NB4 (cell line): ENCODE results near the gene KCTD6.
A peak's percentile ranks its signal among the peaks of the same experiment; 100 is the strongest.

Source experiments
- DNase-seq: peaks from one replicate; pipeline ENCODE4 v3.0.0; 2010; ENCODE audit warnings: low read depth
- H3K4me3 ChIP-seq: one replicate; pipeline ENCODE4 v1.5.1; 2011; ENCODE audit warnings: mild to moderate bottlenecking, low read depth, low read length, moderate library complexity
- MYC ChIP-seq: IDR thresholded peaks from 2 replicates; pipeline ENCODE4 v1.6.1; 2011; ENCODE audit warnings: low read depth, low read length
- POLR2A ChIP-seq: IDR thresholded peaks from 2 replicates; pipeline ENCODE4 v1.6.1; 2011; ENCODE audit warnings: mild to moderate bottlenecking; ENCODE audit not compliant: insufficient read length; ENCODE audit errors: extremely low read depth
- TF ChIP-seq, protein P1 (sequence below): IDR thresholded peaks from 2 replicates; pipeline ENCODE4 v1.6.1; 2011; ENCODE audit warnings: low read depth, low read length
- TF ChIP-seq, protein P2 (sequence below): IDR thresholded peaks from one replicate; pipeline ENCODE4 v1.5.1; 2012; ENCODE audit warnings: low read depth, low read length

Gene KCTD6

DNA sequence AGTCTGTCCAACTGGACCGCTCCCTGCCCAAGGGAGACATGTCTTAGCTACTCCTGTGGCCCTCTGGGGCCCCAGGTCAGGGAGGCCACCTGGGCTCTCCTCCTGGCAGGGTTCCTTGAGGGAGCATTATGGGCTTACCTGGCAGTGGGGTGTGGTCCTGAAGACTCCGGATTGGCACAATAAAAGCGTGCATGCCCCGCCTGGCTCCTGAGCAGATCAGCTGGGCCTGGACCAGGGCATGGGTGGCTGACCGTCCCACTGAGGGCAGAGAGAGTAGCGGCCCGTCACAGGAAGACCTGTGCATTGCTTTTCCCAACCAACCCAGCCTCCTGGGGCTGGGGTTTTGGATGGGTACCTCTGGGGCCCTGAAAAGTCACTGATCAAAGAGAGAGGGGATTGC, 39.7 kb downstream of the KCTD6 start:
- no peak overlapping the region for H3K4me3 ChIP-seq
- DNase-seq: no peak
- TF ChIP-seq MYC: no peak
- TF ChIP-seq, protein P1, sequence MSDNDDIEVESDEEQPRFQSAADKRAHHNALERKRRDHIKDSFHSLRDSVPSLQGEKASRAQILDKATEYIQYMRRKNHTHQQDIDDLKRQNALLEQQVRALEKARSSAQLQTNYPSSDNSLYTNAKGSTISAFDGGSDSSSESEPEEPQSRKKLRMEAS: no peak
- TF ChIP-seq POLR2A: no peak
- TF ChIP-seq, protein P2, sequence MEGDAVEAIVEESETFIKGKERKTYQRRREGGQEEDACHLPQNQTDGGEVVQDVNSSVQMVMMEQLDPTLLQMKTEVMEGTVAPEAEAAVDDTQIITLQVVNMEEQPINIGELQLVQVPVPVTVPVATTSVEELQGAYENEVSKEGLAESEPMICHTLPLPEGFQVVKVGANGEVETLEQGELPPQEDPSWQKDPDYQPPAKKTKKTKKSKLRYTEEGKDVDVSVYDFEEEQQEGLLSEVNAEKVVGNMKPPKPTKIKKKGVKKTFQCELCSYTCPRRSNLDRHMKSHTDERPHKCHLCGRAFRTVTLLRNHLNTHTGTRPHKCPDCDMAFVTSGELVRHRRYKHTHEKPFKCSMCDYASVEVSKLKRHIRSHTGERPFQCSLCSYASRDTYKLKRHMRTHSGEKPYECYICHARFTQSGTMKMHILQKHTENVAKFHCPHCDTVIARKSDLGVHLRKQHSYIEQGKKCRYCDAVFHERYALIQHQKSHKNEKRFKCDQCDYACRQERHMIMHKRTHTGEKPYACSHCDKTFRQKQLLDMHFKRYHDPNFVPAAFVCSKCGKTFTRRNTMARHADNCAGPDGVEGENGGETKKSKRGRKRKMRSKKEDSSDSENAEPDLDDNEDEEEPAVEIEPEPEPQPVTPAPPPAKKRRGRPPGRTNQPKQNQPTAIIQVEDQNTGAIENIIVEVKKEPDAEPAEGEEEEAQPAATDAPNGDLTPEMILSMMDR: no peak

DNA sequence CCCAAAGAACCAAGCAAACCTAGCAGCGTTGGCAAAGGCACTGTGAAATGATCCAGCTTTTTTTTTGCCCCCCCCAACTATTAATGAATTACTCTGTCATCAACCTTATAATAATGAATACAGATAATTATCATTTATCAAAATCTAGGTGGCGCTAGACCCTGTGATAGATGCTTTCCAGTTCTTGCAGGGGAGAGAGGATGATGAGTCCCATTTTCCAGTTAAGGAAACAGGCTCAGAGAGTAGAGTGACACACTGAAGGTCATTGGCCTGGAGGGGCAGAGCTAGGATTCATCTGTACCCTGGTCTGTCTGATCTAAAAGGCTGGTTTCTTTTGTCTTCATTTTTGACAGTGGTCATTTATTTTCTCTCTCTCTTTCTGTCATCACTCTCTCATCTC, 40.1 kb downstream of the KCTD6 start:
- TF ChIP-seq, protein P2: peak; percentile 20
- TF ChIP-seq, protein P1: no peak
- no peak for TF ChIP-seq POLR2A
- no peak for TF ChIP-seq MYC
- no peak overlapping the region for H3K4me3 ChIP-seq
- DNase-seq: peak; percentile 42

DNA sequence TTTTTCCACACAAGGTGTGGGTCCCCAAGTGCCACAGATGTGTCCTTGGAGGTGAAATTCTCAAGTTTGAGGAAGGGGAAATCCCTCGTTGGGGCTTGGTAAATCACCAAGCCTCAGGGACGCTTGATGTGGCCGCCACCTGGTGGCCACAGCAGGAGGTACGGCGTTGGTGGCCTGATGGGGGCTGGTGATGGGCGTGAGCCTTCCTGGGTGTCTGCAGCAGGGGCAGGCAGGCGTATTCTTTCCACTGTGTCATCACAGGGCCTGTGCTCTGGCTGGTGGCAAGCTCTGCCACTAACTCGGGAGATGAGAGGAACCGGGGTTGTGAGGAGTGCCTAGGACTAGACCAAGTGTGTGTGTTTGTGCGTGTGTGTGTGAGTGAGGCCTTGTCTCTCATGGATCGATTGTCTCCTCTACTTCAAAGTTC, 40.9 kb downstream of the KCTD6 start:
- TF ChIP-seq, protein P1: peak; percentile 57; the same call in 1 of the 2 replicates
- TF ChIP-seq, protein P2: peak; percentile 83
- no peak for TF ChIP-seq POLR2A
- TF ChIP-seq MYC: 0 out of 2 replicates have a peak, but pooled peaks have one; percentile 38
- peak; percentile 81 for DNase-seq
- no peak overlapping the region for H3K4me3 ChIP-seq

DNA sequence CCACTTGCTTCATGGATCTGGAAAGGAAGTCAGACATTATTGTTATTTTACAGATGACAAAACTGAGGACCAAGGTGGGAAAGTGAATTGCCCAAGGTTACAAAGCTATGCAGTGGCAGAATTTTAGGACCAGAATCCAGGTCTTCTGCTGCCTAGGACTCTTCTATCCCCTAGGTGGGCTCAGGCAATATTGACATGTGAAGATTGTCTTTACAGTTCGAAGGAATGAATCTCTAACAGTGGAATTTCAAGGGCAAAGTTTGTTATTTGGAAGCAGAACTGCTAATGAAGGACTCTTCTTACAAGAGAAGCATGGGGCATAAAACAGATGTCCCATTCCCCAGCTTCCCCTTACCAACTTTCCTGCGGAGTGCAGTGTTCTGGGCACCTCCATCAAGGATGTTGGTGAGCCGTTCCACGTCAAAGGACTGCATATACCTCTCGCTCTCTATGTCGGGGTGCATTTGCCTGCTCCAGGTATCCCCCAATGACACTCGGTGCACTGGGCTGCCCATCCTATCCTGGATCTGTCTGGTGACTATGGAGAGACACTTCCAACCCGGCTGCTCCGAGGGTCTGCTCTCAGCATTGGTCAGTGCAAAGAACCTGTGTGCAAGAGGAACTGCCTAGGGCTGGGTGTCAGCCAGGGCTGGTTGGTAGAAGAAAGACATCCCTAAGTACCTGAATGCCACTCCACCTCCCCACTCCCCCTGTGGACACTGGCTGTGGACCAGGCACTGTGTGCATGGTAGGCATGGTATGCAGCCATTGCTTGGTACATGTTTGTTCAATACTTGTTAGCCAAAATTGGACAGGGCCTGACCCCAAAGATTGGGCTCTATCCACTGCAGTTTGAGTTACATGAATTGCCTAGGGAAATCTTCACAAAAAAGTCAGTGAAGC, 42.9 kb downstream of the KCTD6 start:
- no peak overlapping the region for H3K4me3 ChIP-seq
- no peak for TF ChIP-seq MYC
- TF ChIP-seq, protein P2: no peak
- TF ChIP-seq, protein P1: no peak
- no peak for TF ChIP-seq POLR2A

DNA sequence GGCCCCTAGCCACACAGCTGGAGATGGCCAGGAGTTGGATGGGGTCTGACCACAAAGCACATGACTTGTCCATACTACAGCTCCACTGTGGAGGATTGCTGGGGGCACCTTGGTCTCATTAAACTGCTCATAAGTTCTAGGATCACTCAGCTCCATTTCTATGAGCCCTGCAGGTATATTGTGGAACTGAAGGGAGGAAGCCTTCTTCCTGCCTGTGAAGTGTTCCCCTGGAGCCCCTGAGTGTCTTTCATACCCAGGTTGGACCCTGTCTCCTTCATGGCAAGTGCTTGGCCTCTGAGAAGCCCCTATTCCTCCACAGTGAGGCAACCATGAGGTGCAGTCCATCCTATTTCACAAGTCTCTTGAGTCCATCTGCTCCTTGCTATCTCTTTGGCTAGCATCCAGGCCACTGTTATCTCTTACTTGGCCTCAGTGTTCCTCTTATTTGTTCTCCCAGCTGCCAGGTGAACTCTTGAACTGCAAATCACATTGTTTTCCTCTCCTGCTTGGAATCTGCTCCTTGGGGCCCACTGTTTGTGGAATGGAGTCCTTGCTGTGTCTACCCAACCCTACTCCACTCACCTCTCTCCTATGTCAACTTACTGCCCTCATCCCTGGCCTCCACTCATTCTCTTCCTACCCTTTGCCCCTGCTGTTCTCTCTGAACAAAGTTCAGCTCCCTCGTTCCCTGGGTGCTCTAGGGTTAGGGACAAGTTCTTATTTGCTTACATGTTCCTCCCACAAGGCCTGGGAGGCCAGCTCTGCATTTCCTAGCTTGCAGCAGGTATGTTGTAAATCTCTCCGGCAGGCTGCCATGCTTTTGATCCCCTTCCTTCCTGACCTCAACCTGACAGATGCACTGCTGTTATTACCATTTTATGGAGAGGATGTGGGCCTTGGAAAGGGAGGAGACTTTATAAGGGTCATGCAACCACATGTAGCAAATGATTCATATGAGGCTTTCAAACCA, 43.9 kb downstream of the KCTD6 start:
- TF ChIP-seq, protein P1: peak; percentile 62
- TF ChIP-seq POLR2A (no peak), MYC (peak; percentile 60; the same call in 1 of the 2 replicates)
- TF ChIP-seq, protein P2: no peak
- no peak overlapping the region for H3K4me3 ChIP-seq
- peak; percentile 85 for DNase-seq

More for the DNA sequence above, 42.9 kb downstream of the KCTD6 start:
- DNase-seq: no peak
